K562 (cell line): ENCODE data around the gene HOOK1. TPM values are rescaled to one million over a fixed set of nuclear protein-coding genes. Genes with fewer than 3 reads are reported as not detected.

ENCODE experiments used
- ATAC-seq: fragments of 200-7000 bp; cut with Tn5 transposase; 3 replicates; pipeline ENCODE4 v1.9.1; 2020; ENCODE audit warnings: moderate library complexity
- BruUV-seq: library from RNA; stranded (reverse); fragments of 400-500 nt; replicated peaks from 2 replicates; lab custom pipeline; 2021; lab: Mats Ljungman, UMichigan
- CTCF ChIA-PET: fragments of 300-600 bp; formaldehyde crosslinking; extraction: SDS; loops from one replicate; lab custom pipeline; 2021; ENCODE audit warnings: low intra/inter-chr PET ratio; lab: Yijun Ruan, JAX
- POLR2A ChIA-PET: fragments of 300-600, 350-650 bp; sonication (Branson Sonifier 250); formaldehyde crosslinking; extraction: SDS; loops from one replicate; lab custom pipeline; 2021; ENCODE audit warnings: antibody characterized with exemption, inconsistent platforms; lab: Yijun Ruan, JAX
- DNase-seq, 4 experiments: peaks; one replicate each; pipeline versions ENCODE4 v3.0.0 to v3.0.0-alpha.2; 2011 to 2018; ENCODE audit warnings: low spot score in 3 of 4, mixed read lengths in 3 of 4; ENCODE audit errors: extremely low read depth in 1 of 4
- FAIRE-seq: peaks from 2 replicates; lab custom pipeline; 2011; peaks lifted over from hg19 to GRCh38; lab: Jason Lieb, UNC
- H2AFZ ChIP-seq: 2 replicates; pipeline ENCODE4 v1.6.0; 2011; ENCODE audit warnings: low read depth, low read length, control low read depth, inconsistent platforms
- H3K27ac ChIP-seq: fragments of 200-600 bp; 3 replicates; pipeline ENCODE4 v1.8.0; 2011; ENCODE audit warnings: low read depth, mild to moderate bottlenecking, control low read depth, inconsistent platforms, low read length, moderate library complexity, mixed read lengths; ENCODE audit errors: extremely low read depth
- H3K27me3 ChIP-seq, 2 experiments: fragments of 300-600 bp in 1 of 2; 2 replicates in 1 of 2; 3 replicates in 1 of 2; pipeline versions ENCODE4 v1.6.0 to v1.8.0; 2011; ENCODE audit warnings: inconsistent platforms in 2 of 2, low read length in 2 of 2, mild to moderate bottlenecking in 1 of 2, mixed read lengths in 1 of 2, moderate library complexity in 1 of 2; ENCODE audit not compliant: control insufficient read depth in 2 of 2, insufficient read depth in 2 of 2
- H3K36me3 ChIP-seq: fragments of 300-600 bp; 3 replicates; pipeline ENCODE4 v1.8.0; 2011; ENCODE audit warnings: mild to moderate bottlenecking, low read length, inconsistent platforms; ENCODE audit not compliant: control insufficient read depth, insufficient read depth
- H3K4me1 ChIP-seq, 2 experiments: fragments of 200-600 bp in 1 of 2; replicated peaks in 1 of 2; 2 replicates in 1 of 2; 3 replicates in 1 of 2; pipeline versions ENCODE4 v1.5.1 to v1.8.0; 2011; ENCODE audit warnings: inconsistent platforms in 2 of 2, low read length in 2 of 2, mild to moderate bottlenecking in 1 of 2, mixed read lengths in 1 of 2, moderate library complexity in 1 of 2; ENCODE audit not compliant: control insufficient read depth in 2 of 2, insufficient read depth in 2 of 2
- H3K4me2 ChIP-seq: 2 replicates; pipeline ENCODE4 v1.6.1; 2011; ENCODE audit warnings: low read length, control low read depth, inconsistent platforms, mixed read lengths; ENCODE audit not compliant: insufficient read depth
- H3K4me3 ChIP-seq: fragments of 200-600 bp; sonication (generic), shearing (Covaris generic); 2 replicates; pipeline ENCODE4 v1.5.1; 2016; ENCODE audit warnings: control low read depth, inconsistent platforms
- H3K79me2 ChIP-seq: fragments of 200-600 bp; 3 replicates; pipeline ENCODE4 v1.8.0; 2011; ENCODE audit warnings: low read length, inconsistent platforms; ENCODE audit not compliant: control insufficient read depth, insufficient read depth
- H3K9ac ChIP-seq, 2 experiments: 2 replicates each; pipeline versions ENCODE4 v1.6.0 to v1.6.1; 2011; ENCODE audit warnings: low read depth in 2 of 2, low read length in 2 of 2, control low read depth in 1 of 2, inconsistent platforms in 1 of 2, mild to moderate bottlenecking in 1 of 2, mixed read lengths in 1 of 2; ENCODE audit not compliant: insufficient read depth in 1 of 2
- H3K9me1 ChIP-seq: one replicate; pipeline ENCODE4 v1.6.0; 2011; ENCODE audit warnings: inconsistent platforms, mild to moderate bottlenecking, low read length, moderate library complexity; ENCODE audit not compliant: control insufficient read depth, insufficient read depth
- H3K9me3 ChIP-seq: replicated peaks from 2 replicates; pipeline ENCODE4 v1.5.1; 2011; ENCODE audit warnings: low read depth, low read length, inconsistent platforms; ENCODE audit not compliant: control insufficient read depth, insufficient read depth
- H4K20me1 ChIP-seq: replicated peaks from 2 replicates; pipeline ENCODE4 v1.6.1; 2011; ENCODE audit warnings: low read length, inconsistent platforms, mixed read lengths; ENCODE audit not compliant: control insufficient read depth, insufficient read depth
- ADNP ChIP-seq: fragments of 200-800 bp; sonication (Bioruptor generic); IDR thresholded peaks from 2 replicates; pipeline ENCODE4 v1.6.1; 2016; ENCODE audit warnings: missing genetic modification characterization, missing compliant biosample characterization
- BCL6 ChIP-seq: fragments of 250-450 bp; sonication (Bioruptor Pico); IDR thresholded peaks from 2 replicates; pipeline ENCODE4 v1.4.0; 2020
- ETV1 ChIP-seq: fragments of 450-650 bp; conservative IDR thresholded peaks from 2 replicates; pipeline ENCODE4 v1.6.1; 2016; ENCODE audit warnings: missing genetic modification characterization, control low read depth, low read depth, missing compliant biosample characterization
- FOXJ3 ChIP-seq: sonication (generic); formaldehyde crosslinking; IDR thresholded peaks from 2 replicates; pipeline ENCODE4 v1.4.0; 2020; ENCODE audit warnings: mild to moderate bottlenecking, missing genetic modification reagents
- GTF2F1 ChIP-seq: IDR thresholded peaks from 2 replicates; pipeline ENCODE4 v1.6.1; 2011; ENCODE audit warnings: low read depth, low read length, improper control_type of control experiment
- KLF6 ChIP-seq: fragments of 250-450 bp; sonication (Bioruptor Pico); IDR thresholded peaks from 2 replicates; pipeline ENCODE4 v1.4.0; 2020; ENCODE audit warnings: mild to moderate bottlenecking, moderate library complexity, borderline replicate concordance
- NR2F6 ChIP-seq: fragments of 450-650 bp; formaldehyde crosslinking; IDR thresholded peaks from 2 replicates; pipeline ENCODE4 v1.4.0; 2020; ENCODE audit warnings: mild to moderate bottlenecking
- RAD21 ChIP-seq, 2 experiments: fragments of 250-450 bp in 1 of 2; fragments of 450-650 bp in 1 of 2; sonication (Bioruptor Pico) in 1 of 2; formaldehyde crosslinking in 1 of 2; IDR thresholded peaks in 1 of 2; conservative IDR thresholded peaks in 1 of 2; 2 replicates each; pipeline versions ENCODE4 v1.4.0 to v1.8.0; 2020 to 2022; ENCODE audit warnings: mild to moderate bottlenecking in 2 of 2, moderate library complexity in 1 of 2
- ZNF23 ChIP-seq: fragments of 250-450 bp; sonication (Bioruptor Pico); IDR thresholded peaks from 2 replicates; pipeline ENCODE4 v1.4.0; 2020; ENCODE audit warnings: mild to moderate bottlenecking
- WGBS: fragments of 100-300 bp; shearing (Covaris generic); methylation state at CpG from one replicate; pipeline ENCODE4 v1.1.6; 2016; ENCODE audit warnings: low coverage, mixed read lengths; ENCODE audit not compliant: insufficient coverage; ENCODE audit errors: missing lambda C conversion rate; 5-methylcytosine and 5-hydroxymethylcytosine counted together
- in situ Hi-C: fragments of 300-500 bp; cut with MboI; formaldehyde crosslinking; loops from 4 replicates; pipeline ENCODE4 v1.15.0; 2018; ENCODE audit warnings: inconsistent platforms, mixed read lengths
- intact Hi-C: fragments of 100-400 bp; cut with micrococcal nuclease; formaldehyde crosslinking; loops from 2 replicates; pipeline ENCODE4 v1.14.2; 2022
- polyA plus RNA-seq, 8 experiments: library from polyadenylated mRNA; depleted of rRNA in 4 of 8; stranded (reverse) in 5 of 8; unstranded in 3 of 8; fragments of >200 nt; fragmentation: Nextera tagmentation in 2 of 8; fragmentation: Illumina TruSeq in 1 of 8; extraction: Ambion mirVana in 2 of 8; extraction: Trizol in 1 of 8; gene quantifications; 2 replicates each; pipeline versions ENCODE4 v1.2.1 to v1.2.3, GENCODE V29; 2011 to 2014; ENCODE audit warnings: inconsistent platforms in 1 of 8, missing spikeins in 1 of 8
- total RNA-seq, 7 experiments: library from RNA; depleted of rRNA in 6 of 7; stranded (reverse); fragments of >200 nt in 6 of 7; fragmentation: Illumina TruSeq in 2 of 7; extraction: Trizol in 2 of 7; gene quantifications; 2 replicates each; pipeline versions ENCODE4 v1.2.1 to v1.2.3, GENCODE V29; 2011 to 2021; ENCODE audit warnings: low replicate concordance in 1 of 7
- TF ChIP-seq, protein P1 (sequence below), 3 experiments: IDR thresholded peaks in 2 of 3; conservative IDR thresholded peaks in 1 of 3; 2 replicates each; pipeline ENCODE4 v1.5.1; 2011 to 2012; ENCODE audit warnings: low read length in 3 of 3, mild to moderate bottlenecking in 3 of 3, control low read depth in 2 of 3, improper control_type of control experiment in 1 of 3, inconsistent platforms in 1 of 3, low read depth in 1 of 3, mixed read lengths in 1 of 3, moderate library complexity in 1 of 3; ENCODE audit not compliant: insufficient read depth in 2 of 3
- TF ChIP-seq, protein P2 (sequence below): IDR thresholded peaks from 2 replicates; pipeline ENCODE4 v1.6.1; 2011; ENCODE audit warnings: borderline replicate concordance, low read depth, mild to moderate bottlenecking, moderate library complexity, low read length; ENCODE audit not compliant: insufficient read depth, poor library complexity, severe bottlenecking
- TF ChIP-seq, protein P3 (sequence below), 3 experiments: fragments of 200-800 bp in 1 of 3; sonication (Bioruptor generic) in 1 of 3; sonication (generic) in 1 of 3; formaldehyde crosslinking in 1 of 3; IDR thresholded peaks; 2 replicates each; pipeline versions ENCODE4 v1.6.1 to v1.8.0; 2016 to 2022; ENCODE audit warnings: mild to moderate bottlenecking in 2 of 3, missing compliant biosample characterization in 2 of 3, missing genetic modification characterization in 2 of 3, missing genetic modification reagents in 1 of 3
- TF ChIP-seq, protein P4 (sequence below): fragments of 450-650 bp; IDR thresholded peaks from 2 replicates; pipeline ENCODE4 v1.6.1; 2016; ENCODE audit warnings: antibody characterized with exemption
- TF ChIP-seq, protein P5 (sequence below): fragments of 250-450 bp; sonication (Bioruptor Pico); IDR thresholded peaks from 2 replicates; pipeline ENCODE4 v1.4.0; 2020

The HOOK1 gene
- total and polyA plus RNA-seq, 9 of the 15 experiments (the other 6 are each of a cell fraction or from before 2014, with no cell fraction given), result 0.11 to 0.18 TPM; not detected in 7

DNA sequence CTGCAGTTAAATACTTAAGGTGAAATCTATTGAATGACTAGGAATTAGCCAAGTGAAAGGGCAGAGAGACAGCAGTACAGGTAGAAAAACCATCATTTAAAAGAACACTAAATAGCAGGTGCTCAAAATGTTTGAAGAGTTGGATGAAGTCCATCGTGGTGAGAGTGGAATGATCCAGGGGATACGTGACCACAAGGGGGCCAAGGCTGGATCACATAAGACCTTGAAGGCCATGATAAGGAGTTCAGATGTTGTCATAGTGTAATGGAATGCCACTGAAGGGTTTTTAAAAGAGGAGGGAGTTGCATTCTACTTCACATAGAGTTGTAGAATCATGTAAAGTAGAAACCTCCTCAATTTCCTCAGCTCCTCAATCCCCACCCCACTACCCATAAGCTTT is 34.8 kb upstream of the HOOK1 start:
- Histone ChIP-seq H4K20me1 (no peaks in the 10 kb centered on the region), H3K9me3 (no peaks in the 10 kb centered on the region), H3K4me1 (no peaks in the 10 kb centered on the region), H3K27ac (no peak overlapping the region), H2AFZ (no peak overlapping the region), H3K27me3 (no peaks in the 10 kb centered on the region), H3K4me2 (no peak overlapping the region), H3K79me2 (no peaks in the 10 kb centered on the region), H3K4me3 (no peak overlapping the region), H3K9ac (no peak overlapping the region), H3K36me3 (no peaks in the 10 kb centered on the region), H3K9me1 (no peaks in the 10 kb centered on the region)
- FAIRE-seq (peak; percentile 11), DNase-seq (peak in 2 of 4 experiments; percentile 15 to 31), ATAC-seq (peak; percentile 71)
- WGBS, result 0% methylated on average over 2 of the region's 2 CpGs
- intact Hi-C loops (loop anchor here (5.0 kb wide), 1 partner anchor 167 kb away; no protein-coding TSS in a partner anchor), in situ Hi-C loops (no loop called here)
- CTCF ChIA-PET, result no interaction called here
- POLR2A ChIA-PET, result no interaction called here
- no TSS peak for BruUV-seq
- TF ChIP-seq, protein P1, sequence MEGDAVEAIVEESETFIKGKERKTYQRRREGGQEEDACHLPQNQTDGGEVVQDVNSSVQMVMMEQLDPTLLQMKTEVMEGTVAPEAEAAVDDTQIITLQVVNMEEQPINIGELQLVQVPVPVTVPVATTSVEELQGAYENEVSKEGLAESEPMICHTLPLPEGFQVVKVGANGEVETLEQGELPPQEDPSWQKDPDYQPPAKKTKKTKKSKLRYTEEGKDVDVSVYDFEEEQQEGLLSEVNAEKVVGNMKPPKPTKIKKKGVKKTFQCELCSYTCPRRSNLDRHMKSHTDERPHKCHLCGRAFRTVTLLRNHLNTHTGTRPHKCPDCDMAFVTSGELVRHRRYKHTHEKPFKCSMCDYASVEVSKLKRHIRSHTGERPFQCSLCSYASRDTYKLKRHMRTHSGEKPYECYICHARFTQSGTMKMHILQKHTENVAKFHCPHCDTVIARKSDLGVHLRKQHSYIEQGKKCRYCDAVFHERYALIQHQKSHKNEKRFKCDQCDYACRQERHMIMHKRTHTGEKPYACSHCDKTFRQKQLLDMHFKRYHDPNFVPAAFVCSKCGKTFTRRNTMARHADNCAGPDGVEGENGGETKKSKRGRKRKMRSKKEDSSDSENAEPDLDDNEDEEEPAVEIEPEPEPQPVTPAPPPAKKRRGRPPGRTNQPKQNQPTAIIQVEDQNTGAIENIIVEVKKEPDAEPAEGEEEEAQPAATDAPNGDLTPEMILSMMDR (IDR thresholded peaks at IDR 0.05 in 2 of 3, conservative IDR thresholded peaks at IDR 0.05 in 1 of 3; ENCODE audit: insufficient read depth in 2 of 3, low read depth in 1 of 3, low read length in 3 of 3), result peak in 2 of 3 experiments; percentile 25 to 38; a peak in 2 of 6 replicates
- TF ChIP-seq ETV1 (no peak), KLF6 (CRISPR knock-in tag) (no peak), ADNP (tag) (no peak), FOXJ3 (CRISPR knock-in tag) (no peak), NR2F6 (CRISPR knock-in tag) (no peak), BCL6 (CRISPR knock-in tag) (no peak), GTF2F1 (no peak), ZNF23 (CRISPR knock-in tag) (no peak), RAD21 (CRISPR knock-in tag; conservative IDR thresholded peaks at IDR 0.05 in 1 of 2, IDR thresholded peaks at IDR 0.05 in 1 of 2) (peak in 1 of 2 experiments; percentile 30; a peak in 1 of 4 replicates)
- TF ChIP-seq, protein P2, sequence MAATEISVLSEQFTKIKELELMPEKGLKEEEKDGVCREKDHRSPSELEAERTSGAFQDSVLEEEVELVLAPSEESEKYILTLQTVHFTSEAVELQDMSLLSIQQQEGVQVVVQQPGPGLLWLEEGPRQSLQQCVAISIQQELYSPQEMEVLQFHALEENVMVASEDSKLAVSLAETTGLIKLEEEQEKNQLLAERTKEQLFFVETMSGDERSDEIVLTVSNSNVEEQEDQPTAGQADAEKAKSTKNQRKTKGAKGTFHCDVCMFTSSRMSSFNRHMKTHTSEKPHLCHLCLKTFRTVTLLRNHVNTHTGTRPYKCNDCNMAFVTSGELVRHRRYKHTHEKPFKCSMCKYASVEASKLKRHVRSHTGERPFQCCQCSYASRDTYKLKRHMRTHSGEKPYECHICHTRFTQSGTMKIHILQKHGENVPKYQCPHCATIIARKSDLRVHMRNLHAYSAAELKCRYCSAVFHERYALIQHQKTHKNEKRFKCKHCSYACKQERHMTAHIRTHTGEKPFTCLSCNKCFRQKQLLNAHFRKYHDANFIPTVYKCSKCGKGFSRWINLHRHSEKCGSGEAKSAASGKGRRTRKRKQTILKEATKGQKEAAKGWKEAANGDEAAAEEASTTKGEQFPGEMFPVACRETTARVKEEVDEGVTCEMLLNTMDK, result peak; percentile 53
- TF ChIP-seq, protein P3, sequence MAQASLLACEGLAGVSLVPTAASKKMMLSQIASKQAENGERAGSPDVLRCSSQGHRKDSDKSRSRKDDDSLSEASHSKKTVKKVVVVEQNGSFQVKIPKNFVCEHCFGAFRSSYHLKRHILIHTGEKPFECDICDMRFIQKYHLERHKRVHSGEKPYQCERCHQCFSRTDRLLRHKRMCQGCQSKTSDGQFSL (CRISPR knock-in tag; IDR thresholded peaks at IDR 0.05), result no peak
- TF ChIP-seq, protein P3 (tag; IDR thresholded peaks at IDR 0.05), result no peak
- TF ChIP-seq, protein P4, sequence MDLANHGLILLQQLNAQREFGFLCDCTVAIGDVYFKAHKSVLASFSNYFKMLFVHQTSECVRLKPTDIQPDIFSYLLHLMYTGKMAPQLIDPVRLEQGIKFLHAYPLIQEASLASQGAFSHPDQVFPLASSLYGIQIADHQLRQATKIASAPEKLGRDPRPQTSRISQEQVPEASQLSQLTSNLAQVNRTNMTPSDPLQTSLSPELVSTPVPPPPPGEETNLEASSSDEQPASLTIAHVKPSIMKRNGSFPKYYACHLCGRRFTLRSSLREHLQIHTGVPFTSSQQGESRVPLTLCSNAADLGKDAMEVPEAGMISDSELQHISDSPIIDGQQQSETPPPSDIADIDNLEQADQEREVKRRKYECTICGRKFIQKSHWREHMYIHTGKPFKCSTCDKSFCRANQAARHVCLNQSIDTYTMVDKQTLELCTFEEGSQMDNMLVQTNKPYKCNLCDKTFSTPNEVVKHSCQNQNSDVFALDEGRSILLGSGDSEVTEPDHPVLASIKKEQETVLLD, result no peak
- TF ChIP-seq, protein P5, sequence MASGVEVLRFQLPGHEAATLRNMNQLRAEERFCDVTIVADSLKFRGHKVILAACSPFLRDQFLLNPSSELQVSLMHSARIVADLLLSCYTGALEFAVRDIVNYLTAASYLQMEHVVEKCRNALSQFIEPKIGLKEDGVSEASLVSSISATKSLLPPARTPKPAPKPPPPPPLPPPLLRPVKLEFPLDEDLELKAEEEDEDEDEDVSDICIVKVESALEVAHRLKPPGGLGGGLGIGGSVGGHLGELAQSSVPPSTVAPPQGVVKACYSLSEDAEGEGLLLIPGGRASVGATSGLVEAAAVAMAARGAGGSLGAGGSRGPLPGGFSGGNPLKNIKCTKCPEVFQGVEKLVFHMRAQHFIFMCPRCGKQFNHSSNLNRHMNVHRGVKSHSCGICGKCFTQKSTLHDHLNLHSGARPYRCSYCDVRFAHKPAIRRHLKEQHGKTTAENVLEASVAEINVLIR (CRISPR knock-in tag), result no peak
